ENCODE data around the gene ACIN1. TPM values are rescaled to one million over a fixed set of nuclear protein-coding genes. Genes with fewer than 3 reads are reported as not detected.

Gene ACIN1
- total and polyA plus RNA-seq, 9 of the 15 experiments (the other 6 are each of a cell fraction or from before 2014, with no cell fraction given): 5.0 to 196 (median 129) TPM

DNA sequence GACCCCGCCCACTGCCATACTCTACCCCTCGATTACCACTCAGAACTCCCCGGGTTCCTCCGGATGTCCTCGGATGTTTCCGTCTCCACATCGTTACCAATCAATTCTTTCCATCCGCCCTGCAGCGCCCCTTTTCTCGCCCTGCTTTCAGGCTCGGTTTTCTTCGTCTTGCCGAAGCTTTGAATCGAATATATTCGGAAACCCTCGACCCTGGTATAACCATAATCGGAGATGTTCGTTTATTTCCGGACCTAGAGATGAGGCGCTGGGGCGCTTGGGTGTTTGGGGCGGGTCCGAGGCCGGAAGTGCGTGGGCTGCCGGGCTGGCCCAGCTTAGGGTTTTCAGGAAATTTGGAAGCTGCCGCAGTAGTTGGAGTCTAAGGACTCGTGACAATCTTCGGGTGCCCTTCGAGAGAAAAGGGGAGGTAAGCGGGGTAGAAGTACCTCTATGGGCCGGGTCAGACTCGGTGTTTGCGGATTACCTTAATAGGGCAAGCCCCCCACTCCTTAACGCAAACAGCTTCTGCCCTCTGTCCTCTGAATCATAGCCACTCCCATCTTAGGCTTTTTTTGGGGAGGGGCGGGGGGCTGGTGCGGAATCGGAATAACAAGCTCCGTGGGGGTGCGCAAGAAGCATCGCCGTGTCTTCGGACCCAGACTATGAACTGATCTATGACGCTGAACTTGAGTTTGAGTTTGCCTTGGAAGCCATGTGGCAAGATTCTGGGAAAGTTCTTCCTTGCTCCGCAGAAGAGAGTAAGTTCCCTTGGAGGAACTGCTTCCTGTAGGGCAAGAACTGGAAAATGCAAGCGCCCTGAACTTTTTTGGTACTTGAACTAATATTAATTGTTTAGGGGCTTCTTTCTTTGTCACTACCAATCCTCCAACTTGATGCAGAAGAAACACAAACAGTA, 516 bp upstream of the ACIN1 start, which contains the start of gene C14orf119 (continued):
- TF ChIP-seq, protein P1, sequence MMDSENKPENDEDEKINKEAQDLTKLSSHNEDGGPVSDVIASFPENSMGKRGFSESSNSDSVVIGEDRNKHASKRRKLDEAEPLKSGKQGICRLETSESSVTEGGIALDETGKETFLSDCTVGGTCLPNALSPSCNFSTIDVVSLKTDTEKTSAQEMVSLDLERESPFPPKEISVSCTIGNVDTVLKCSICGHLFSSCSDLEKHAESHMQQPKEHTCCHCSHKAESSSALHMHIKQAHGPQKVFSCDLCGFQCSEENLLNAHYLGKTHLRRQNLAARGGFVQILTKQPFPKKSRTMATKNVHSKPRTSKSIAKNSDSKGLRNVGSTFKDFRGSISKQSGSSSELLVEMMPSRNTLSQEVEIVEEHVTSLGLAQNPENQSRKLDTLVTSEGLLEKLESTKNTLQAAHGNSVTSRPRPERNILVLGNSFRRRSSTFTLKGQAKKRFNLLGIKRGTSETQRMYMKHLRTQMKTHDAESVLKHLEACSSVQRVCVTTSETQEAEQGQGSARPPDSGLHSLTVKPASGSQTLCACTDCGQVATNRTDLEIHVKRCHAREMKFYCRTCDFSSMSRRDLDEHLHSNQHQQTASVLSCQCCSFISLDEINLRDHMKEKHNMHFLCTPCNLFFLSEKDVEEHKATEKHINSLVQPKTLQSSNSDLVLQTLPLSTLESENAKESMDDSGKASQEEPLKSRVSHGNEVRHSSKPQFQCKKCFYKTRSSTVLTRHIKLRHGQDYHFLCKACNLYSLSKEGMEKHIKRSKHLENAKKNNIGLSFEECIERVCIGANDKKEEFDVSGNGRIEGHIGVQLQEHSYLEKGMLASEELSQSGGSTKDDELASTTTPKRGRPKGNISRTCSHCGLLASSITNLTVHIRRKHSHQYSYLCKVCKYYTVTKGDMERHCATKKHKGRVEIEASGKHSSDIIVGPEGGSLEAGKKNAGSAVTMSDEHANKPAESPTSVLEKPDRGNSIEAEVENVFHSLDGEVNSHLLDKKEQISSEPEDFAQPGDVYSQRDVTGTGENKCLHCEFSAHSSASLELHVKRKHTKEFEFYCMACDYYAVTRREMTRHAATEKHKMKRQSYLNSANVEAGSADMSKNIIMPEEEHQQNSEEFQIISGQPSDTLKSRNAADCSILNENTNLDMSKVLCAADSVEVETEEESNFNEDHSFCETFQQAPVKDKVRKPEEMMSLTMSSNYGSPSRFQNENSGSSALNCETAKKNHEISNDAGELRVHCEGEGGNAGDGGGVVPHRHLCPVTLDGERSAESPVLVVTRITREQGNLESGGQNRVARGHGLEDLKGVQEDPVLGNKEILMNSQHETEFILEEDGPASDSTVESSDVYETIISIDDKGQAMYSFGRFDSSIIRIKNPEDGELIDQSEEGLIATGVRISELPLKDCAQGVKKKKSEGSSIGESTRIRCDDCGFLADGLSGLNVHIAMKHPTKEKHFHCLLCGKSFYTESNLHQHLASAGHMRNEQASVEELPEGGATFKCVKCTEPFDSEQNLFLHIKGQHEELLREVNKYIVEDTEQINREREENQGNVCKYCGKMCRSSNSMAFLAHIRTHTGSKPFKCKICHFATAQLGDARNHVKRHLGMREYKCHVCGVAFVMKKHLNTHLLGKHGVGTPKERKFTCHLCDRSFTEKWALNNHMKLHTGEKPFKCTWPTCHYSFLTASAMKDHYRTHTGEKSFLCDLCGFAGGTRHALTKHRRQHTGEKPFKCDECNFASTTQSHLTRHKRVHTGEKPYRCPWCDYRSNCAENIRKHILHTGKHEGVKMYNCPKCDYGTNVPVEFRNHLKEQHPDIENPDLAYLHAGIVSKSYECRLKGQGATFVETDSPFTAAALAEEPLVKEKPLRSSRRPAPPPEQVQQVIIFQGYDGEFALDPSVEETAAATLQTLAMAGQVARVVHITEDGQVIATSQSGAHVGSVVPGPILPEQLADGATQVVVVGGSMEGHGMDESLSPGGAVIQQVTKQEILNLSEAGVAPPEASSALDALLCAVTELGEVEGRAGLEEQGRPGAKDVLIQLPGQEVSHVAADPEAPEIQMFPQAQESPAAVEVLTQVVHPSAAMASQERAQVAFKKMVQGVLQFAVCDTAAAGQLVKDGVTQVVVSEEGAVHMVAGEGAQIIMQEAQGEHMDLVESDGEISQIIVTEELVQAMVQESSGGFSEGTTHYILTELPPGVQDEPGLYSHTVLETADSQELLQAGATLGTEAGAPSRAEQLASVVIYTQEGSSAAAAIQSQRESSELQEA (IDR thresholded peaks at IDR 0.05; ENCODE audit: low read depth): no peak
- TF ChIP-seq KLF1 (tag; IDR thresholded peaks at IDR 0.05) (peak; percentile 43; the same call in 1 of the 2 replicates), HNRNPLL (IDR thresholded peaks at IDR 0.05; ENCODE audit: low read depth, low read length, poor library complexity, severe bottlenecking) (peak; percentile 52), ZBTB1 (CRISPR knock-in tag; IDR thresholded peaks at IDR 0.05; ENCODE audit: borderline replicate concordance, low read depth) (no peak), HNRNPL (IDR thresholded peaks at IDR 0.05; ENCODE audit: low read depth, low read length) (no peak), ARID2 (IDR thresholded peaks at IDR 0.05) (no peak), RHOXF2B (CRISPR knock-in tag; conservative IDR thresholded peaks at IDR 0.05) (no peak), MTA3 (IDR thresholded peaks at IDR 0.05; ENCODE audit: borderline replicate concordance) (peak; percentile 66; the same call in 1 of the 2 replicates), ZNF699 (CRISPR knock-in tag; IDR thresholded peaks at IDR 0.05; ENCODE audit: insufficient replicate concordance) (no peak), TAF9B (IDR thresholded peaks at IDR 0.05; ENCODE audit: partially characterized antibody) (peak; percentile 64), ZNF316 (IDR thresholded peaks at IDR 0.05) (no peak), KAT2B (IDR thresholded peaks at IDR 0.05; ENCODE audit: low read depth, low read length) (no peak), STAT5B (CRISPR knock-in tag; IDR thresholded peaks at IDR 0.05) (no peak)
- TF ChIP-seq, protein P2, sequence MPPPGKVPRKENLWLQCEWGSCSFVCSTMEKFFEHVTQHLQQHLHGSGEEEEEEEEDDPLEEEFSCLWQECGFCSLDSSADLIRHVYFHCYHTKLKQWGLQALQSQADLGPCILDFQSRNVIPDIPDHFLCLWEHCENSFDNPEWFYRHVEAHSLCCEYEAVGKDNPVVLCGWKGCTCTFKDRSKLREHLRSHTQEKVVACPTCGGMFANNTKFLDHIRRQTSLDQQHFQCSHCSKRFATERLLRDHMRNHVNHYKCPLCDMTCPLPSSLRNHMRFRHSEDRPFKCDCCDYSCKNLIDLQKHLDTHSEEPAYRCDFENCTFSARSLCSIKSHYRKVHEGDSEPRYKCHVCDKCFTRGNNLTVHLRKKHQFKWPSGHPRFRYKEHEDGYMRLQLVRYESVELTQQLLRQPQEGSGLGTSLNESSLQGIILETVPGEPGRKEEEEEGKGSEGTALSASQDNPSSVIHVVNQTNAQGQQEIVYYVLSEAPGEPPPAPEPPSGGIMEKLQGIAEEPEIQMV (tag; conservative IDR thresholded peaks at IDR 0.05; ENCODE audit: low read depth): no peak
- TF ChIP-seq, protein P3, sequence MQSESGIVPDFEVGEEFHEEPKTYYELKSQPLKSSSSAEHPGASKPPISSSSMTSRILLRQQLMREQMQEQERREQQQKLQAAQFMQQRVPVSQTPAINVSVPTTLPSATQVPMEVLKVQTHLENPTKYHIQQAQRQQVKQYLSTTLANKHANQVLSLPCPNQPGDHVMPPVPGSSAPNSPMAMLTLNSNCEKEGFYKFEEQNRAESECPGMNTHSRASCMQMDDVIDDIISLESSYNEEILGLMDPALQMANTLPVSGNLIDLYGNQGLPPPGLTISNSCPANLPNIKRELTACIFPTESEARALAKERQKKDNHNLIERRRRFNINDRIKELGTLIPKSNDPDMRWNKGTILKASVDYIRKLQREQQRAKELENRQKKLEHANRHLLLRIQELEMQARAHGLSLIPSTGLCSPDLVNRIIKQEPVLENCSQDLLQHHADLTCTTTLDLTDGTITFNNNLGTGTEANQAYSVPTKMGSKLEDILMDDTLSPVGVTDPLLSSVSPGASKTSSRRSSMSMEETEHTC (IDR thresholded peaks at IDR 0.05): no peak

Data from K562 (cell line).